M059J (cell line): ENCODE results near the gene RPAP2. TPM values are rescaled to one million over a fixed set of nuclear protein-coding genes. Genes with fewer than 3 reads are reported as not detected.
A peak's percentile ranks its signal among the peaks of the same experiment; 100 is the strongest.

ENCODE experiments used
- DNase-seq: peaks from one replicate; pipeline ENCODE4 v3.0.0-alpha.2; 2012; ENCODE audit warnings: low read depth
- total RNA-seq: library from RNA; depleted of rRNA; stranded (reverse); fragments of >200 nt; shearing (Covaris generic); gene quantifications from 2 replicates; pipeline ENCODE4 v1.2.3, GENCODE V29; 2014

The RPAP2 gene
- total RNA-seq, 1 experiment from 2014 or later, result 22.2 TPM

DNA sequence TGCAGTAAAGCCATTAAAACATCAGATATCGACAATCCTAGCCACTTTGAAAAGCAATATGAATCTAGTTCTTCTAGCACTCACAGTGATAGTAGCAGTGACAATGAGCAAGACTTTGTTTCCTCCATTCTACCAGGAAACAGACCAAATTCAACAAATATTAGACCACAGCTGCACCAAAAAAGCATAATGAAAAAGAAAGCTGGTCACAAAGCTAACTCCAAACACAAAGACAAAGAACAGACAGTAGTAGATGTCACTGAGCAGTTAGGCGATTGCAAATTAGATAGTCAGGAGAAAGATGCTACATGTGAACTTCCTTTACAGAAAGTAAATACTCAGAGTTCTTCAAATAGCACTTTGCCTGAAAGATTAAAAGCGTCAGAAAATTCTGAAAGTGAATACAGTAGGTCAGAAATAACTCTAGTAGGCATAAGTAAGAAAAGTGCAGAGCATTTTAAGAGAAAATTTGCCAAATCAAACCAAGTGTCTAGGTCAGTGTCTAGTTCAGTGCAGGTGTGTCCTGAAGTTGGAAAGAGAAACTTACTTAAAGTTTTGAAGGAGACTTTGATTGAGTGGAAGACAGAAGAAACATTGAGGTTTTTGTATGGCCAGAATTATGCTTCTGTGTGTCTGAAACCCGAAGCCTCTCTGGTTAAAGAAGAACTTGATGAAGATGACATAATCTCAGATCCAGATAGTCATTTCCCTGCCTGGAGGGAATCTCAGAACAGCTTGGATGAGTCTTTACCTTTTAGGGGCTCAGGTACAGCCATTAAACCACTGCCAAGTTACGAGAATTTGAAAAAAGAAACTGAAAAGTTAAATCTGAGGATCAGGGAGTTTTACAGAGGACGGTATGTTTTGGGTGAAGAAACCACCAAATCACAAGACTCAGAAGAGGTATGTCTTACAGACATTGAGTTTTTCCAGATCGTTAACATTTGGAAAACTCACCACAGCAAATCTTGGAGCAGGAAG, 24.9 kb downstream of the RPAP2 start:
- DNase-seq, result no peak

DNA sequence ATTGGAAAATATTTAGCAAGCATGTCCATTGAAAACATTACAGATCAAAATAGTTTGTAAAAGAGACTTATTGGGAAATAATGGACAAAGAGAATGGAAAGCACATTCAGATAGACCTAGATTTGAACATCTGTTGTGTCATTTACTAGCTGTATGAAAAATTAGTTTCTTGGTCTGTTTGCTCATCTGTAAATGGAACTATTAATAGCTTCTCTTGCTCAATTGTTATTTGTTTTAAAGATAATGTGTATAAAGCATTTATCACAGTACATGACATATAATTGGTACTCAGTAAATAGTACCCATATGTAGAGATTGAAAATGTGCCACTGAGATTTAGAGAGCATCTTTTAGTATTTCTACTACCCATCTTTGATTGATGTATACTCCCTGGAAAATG, 25.9 kb downstream of the RPAP2 start:
- no peak for DNase-seq

- peak; percentile 48 for DNase-seq
These were observed 27.8 kb downstream of the RPAP2 start for GRCh38 chr1:92326681-92327080.

GRCh38 chr1:92327794-92328193, 28.9 kb downstream of the RPAP2 start:
- no peak for DNase-seq

- peak; percentile 99 for DNase-seq
These were observed 30.7 kb downstream of the RPAP2 start for GRCh38 chr1:92329347-92330129.

DNA sequence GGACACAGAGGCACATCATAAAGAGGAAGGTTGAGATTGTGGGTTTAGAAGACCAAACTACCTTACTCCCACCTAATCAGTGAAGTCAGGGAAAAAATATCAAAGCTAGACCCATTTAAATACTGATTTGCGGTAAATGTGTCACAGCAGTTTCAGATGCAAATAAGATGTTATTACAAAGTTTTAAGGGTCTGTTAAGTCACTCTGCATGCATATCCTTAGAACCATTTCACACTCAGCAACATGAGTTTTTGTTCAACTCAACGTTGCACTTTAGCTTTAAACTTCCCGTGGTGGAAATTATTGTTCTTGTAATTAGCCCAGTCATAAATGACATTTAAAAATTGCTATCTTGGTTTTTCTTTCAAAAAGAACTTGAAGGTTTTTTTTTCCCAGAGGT, 34.8 kb downstream of the RPAP2 start:
- DNase-seq, result no peak

- no peak for DNase-seq
These were observed 41.3 kb downstream of the RPAP2 start for GRCh38 chr1:92340154-92340553.

DNA sequence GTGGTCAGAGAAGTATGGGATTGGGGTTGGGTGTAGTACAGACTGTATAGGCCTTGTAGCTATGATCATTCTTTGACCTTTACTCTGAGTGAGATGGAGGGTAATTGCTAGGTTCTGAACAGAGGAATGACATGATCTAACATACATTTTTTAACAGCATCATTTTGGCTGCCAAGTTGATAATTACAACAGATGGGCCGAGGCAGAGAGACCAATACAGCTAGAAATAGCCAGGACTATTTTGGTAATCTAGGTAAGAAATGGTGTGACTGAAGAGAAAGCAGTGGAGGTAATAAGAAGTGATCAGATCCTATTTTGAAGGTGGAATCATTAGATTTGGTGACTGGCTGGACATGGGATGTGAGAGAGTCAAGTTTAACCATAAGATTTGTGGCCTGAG, 43.5 kb downstream of the RPAP2 start:
- DNase-seq, result no peak

DNA sequence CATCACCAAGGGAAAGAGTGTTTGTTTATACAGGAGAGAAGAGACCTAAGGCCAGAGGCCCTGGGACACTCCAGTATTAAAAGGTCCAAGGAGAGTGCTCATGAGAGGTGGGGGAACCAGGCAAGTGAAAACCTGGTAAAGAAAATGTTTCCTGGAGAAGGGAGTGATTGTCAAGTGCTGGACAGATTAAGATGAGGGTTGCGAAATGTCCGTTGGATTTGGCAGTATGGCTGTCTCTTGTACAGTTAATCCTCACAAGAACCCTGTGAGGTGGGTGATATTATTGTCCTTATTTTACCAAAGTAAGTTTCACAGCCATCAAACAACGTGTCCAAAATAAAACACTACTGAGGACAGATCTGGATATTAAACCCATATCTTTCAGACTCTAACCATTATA, 44.2 kb downstream of the RPAP2 start:
- DNase-seq, result no peak

DNA sequence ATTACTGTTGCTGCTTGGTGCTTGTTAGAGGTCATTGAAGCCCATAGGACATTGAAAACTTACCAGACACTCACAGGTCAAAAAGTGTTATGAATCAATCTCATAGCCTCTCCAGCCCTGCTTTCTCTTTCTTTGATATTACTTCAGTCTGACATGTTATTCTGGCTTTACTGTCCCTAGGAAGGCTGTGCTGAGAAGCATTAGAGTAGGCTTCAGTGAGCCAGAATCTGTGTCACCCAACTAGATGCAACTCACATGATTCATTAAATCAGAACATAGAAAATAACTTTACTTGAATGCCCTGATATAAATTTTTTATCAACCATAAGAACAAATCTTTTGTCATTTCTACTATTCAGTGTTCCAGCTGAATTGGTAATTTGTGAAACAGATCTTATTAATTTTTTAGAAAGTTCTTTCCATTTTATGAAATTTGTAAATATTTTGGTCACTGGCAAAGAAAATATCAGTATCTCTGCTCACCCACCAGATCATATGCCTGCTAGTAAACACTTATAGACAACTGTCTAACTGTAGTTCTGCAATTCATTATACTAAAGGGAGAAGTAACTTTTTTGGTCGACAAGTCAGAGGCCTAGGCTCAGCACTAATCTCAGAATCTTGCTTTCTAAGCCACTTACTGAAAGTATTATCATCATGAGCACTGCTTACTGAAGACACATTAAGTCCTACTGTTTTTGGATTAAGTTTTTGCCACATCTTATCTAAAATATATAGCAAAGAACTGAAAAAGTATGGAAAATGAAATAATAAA, 48.2 kb downstream of the RPAP2 start:
- no peak for DNase-seq

DNA sequence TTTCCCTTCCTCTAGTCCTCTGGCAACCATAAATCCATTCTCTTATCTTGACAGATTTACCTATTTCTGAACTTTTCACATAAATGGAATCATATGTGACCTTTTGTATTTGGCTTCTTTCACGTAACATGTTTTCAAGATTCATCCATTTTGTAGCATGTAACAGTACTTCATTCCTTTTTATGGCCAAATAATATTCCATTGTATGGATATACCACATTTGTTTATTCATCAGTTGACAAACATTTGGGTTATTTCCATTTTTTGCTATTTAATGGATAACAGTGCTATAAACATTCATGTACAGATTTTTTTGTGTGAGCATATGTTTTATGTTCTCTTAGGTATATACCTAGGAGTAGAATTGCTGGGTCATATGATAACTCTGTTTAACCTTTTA, 54.0 kb downstream of the RPAP2 start:
- DNase-seq, result no peak

GRCh38 chr1:92354259-92354658, 55.4 kb downstream of the RPAP2 start:
- no peak for DNase-seq

DNA sequence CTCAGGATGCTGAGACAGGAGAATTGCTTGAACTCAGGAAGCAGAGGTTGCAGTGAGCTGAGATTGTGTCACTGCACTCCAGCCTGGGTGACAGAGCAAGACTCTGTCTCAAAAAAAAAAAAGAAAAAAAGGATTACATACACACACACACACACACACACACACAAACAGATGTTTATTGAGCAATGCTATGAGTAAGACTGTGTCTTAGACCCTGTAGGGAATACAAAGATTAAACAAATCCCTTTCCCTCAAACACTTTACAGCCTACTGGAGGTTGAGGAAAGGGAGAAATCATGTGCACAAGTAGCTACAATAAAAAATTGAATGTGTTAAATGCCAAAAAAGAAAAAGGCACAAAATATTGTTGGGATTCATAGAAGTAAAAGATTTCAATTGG, 58.1 kb downstream of the RPAP2 start:
- DNase-seq, result peak; percentile 64

- peak; percentile 60 for DNase-seq
These were observed 60.5 kb downstream of the RPAP2 start for GRCh38 chr1:92359382-92359781.

- DNase-seq, result no peak
These were observed 61.1 kb downstream of the RPAP2 start for GRCh38 chr1:92359986-92360385.

DNA sequence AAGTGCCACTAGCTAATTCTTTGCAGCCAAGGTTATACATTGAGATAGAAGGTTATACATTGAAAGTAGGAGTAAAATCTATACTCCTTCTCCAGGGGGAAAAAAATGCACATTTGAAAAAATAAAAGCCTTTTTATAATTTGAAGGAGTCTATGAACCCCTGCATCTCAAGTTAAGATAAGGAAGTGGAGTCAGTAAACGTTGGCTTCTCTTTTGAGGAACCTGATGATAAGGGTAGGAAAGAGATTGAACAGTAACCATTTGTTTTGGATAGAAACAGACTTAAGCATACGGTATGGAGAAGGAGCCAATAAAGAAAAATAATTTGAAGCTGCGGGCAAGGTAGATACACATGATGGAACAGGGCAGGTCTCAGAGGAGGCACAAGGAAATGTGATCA, 64.1 kb downstream of the RPAP2 start:
- DNase-seq, result no peak

DNA sequence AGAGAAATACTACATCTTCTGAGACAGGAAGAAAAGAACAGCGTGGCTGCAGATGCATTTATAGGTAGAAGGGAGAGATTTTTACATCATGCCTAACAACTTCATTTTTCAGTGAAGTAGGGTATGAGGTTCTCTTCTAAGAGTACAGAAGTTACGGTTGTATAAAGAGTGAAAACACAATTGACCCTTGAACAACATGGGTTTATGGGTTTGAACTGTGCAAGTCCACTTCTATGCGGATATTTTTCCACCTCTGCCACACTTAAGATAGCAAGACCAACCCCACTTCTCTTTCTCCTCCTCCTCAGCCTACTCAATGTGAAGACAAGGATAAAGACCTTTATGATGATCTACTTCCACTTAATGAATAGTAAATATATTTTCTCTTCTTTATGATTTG, 64.5 kb downstream of the RPAP2 start:
- DNase-seq, result no peak

GRCh38 chr1:92365378-92366039, 66.7 kb downstream of the RPAP2 start:
- no peak for DNase-seq

GRCh38 chr1:92366040-92366395, 67.2 kb downstream of the RPAP2 start:
- no peak for DNase-seq

- DNase-seq, result no peak
These were observed 68.6 kb downstream of the RPAP2 start for GRCh38 chr1:92367496-92367895.

GRCh38 chr1:92372164-92372563, 73.3 kb downstream of the RPAP2 start:
- DNase-seq, result no peak

- no peak for DNase-seq
These were observed 75.4 kb downstream of the RPAP2 start for GRCh38 chr1:92374223-92374622.
